Left ventricle myocardium inferior (tissue), 1 donor: Measurements from ENCODE around the gene ISG15. TPM values are rescaled to one million over a fixed set of nuclear protein-coding genes. Genes with fewer than 3 reads are reported as not detected.

Source experiments
- DNase-seq: peaks from one replicate; pipeline ENCODE4 v3.0.0-alpha.2; 2020
- H3K27ac ChIP-seq: fragments of 200-600 bp; replicated peaks from 2 replicates; pipeline ENCODE4 v1.8.0; 2021
- H3K27me3 ChIP-seq: fragments of 200-600 bp; 2 replicates; pipeline ENCODE4 v1.8.0; 2021; ENCODE audit warnings: low read depth
- H3K36me3 ChIP-seq: fragments of 200-600 bp; 2 replicates; pipeline ENCODE4 v1.8.0; 2021
- H3K4me1 ChIP-seq: fragments of 200-600 bp; 2 replicates; pipeline ENCODE4 v1.8.0; 2021
- H3K4me3 ChIP-seq: fragments of 200-600 bp; 2 replicates; pipeline ENCODE4 v1.8.0; 2021; ENCODE audit warnings: mild to moderate bottlenecking, moderate library complexity
- H3K9me3 ChIP-seq: fragments of 200-600 bp; replicated peaks from 2 replicates; pipeline ENCODE4 v1.8.0; 2021
- CTCF ChIP-seq: fragments of 200-600 bp; IDR thresholded peaks from 2 replicates; pipeline ENCODE4 v1.8.0; 2021; ENCODE audit warnings: antibody characterized with exemption, mild to moderate bottlenecking, borderline replicate concordance
- intact Hi-C: fragments of 100-400 bp; cut with micrococcal nuclease; formaldehyde crosslinking; loops from one replicate; pipeline ENCODE4 v1.11.0; 2022
- total RNA-seq: library from RNA; stranded (reverse); fragmentation: NEBNext Ultra II Directional; extraction: Animal tissue kit (Norgen Biotek cat#: 25700); gene quantifications from one replicate; pipeline ENCODE4 v1.2.1, GENCODE V29; 2021
- donor health status: DM: no; HTN: yes; CAD: no; lungs with severe emphysema.

ISG15 gene
- total RNA-seq, 1 donor from 2014 or later: 14.5 TPM

GRCh38 chr1:1033009-1033587 lies 19.8 kb downstream of the ISG15 start:
- H3K4me3 ChIP-seq: peak overlapping the region; percentile 68
- peaks cover 51% of the 10 kb centered on the region for H3K27me3 ChIP-seq
- peak; percentile 65 for DNase-seq
- TF ChIP-seq CTCF: peak; percentile 73
- H3K36me3 ChIP-seq: no peaks in the 10 kb centered on the region
- H3K9me3 ChIP-seq: no peaks in the 10 kb centered on the region
- H3K4me1 ChIP-seq: peaks cover 28% of the 10 kb centered on the region
- intact Hi-C loops: no loop called here
- no peak overlapping the region for H3K27ac ChIP-seq

GRCh38 chr1:1033731-1034438 lies 20.6 kb downstream of the ISG15 start:
- Histone ChIP-seq H3K27ac (no peak overlapping the region), H3K27me3 (peaks cover 56% of the 10 kb centered on the region), H3K4me1 (peaks cover 30% of the 10 kb centered on the region), H3K36me3 (no peaks in the 10 kb centered on the region), H3K9me3 (no peaks in the 10 kb centered on the region), H3K4me3 (peak overlapping the region; percentile 68)
- intact Hi-C loops: no loop called here
- no peak for DNase-seq
- no peak for TF ChIP-seq CTCF

GRCh38 chr1:1034439-1034781 lies 21.1 kb downstream of the ISG15 start:
- intact Hi-C loops: no loop called here
- no peak overlapping the region for H3K27ac ChIP-seq
- no peak for DNase-seq
- H3K27me3 ChIP-seq: peaks cover 61% of the 10 kb centered on the region
- no peak for TF ChIP-seq CTCF
- H3K4me3 ChIP-seq: peak overlapping the region; percentile 68
- no peaks in the 10 kb centered on the region for H3K9me3 ChIP-seq
- H3K36me3 ChIP-seq: no peaks in the 10 kb centered on the region
- peaks cover 35% of the 10 kb centered on the region for H3K4me1 ChIP-seq

GRCh38 chr1:1035291-1035943 lies 22.1 kb downstream of the ISG15 start:
- Histone ChIP-seq H3K9me3 (no peaks in the 10 kb centered on the region), H3K4me3 (no peak overlapping the region), H3K4me1 (peaks cover 45% of the 10 kb centered on the region), H3K27ac (no peak overlapping the region), H3K27me3 (peaks cover 61% of the 10 kb centered on the region), H3K36me3 (no peaks in the 10 kb centered on the region)
- no peak for DNase-seq
- TF ChIP-seq CTCF: no peak
- intact Hi-C loops: no loop called here

- intact Hi-C loops: no loop called here
- H3K4me3 ChIP-seq: no peak overlapping the region
- H3K36me3 ChIP-seq: no peaks in the 10 kb centered on the region
- DNase-seq: no peak
- peaks cover 58% of the 10 kb centered on the region for H3K27me3 ChIP-seq
- no peaks in the 10 kb centered on the region for H3K9me3 ChIP-seq
- no peak for TF ChIP-seq CTCF
- no peak overlapping the region for H3K27ac ChIP-seq
- peaks cover 38% of the 10 kb centered on the region for H3K4me1 ChIP-seq
Measured at GRCh38 chr1:1037366-1038327, 24.4 kb downstream of the ISG15 start.
